ENCODE results near the gene TRIM7.
"Not testable (repeated sequence)": the region's sequence is repeated elsewhere in the genome, so short reads cannot be mapped to it uniquely, and the experiment has no call there.

Gene TRIM7

DNA sequence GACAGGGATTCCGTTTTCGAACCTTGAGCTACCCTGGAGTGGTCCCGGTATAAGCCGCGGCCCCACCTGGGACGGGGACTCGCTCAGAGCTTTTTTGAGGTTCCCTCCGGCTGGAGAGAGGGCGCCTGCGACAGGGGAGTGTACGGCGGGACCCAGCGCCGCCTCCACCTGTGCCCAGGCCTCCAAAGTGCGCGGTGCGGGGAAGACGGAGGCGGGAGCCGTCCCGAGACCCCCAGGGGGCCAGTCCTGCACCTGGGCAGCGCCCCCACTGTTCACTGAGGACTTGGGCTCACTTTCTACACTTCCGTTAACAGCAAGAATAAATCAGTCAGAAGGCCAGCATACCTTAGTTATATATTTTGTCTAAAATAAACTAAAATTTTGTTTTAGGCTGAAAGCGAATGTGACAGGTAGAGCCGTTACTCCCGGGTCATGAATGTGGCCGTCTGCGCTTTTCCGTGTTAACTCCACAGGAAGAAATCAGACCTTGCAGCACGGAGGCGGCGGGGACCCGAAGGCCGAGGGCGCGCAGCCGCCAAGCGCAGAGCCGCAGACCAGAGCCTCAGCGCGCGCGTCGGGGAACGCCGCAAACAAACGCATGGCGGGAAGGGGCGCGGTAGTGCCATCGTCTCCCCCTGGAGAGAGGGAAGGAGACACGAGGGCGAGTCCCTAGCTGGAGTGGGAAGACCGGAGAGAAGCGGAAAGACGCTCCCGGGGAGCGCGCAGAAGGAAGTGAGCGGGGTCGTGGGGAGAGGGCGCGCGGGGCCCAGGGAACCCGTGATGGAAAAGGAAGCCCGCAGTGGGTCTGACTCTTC is 14.1 kb downstream of the TRIM7 start:
- DNase-seq: no peak

DNA sequence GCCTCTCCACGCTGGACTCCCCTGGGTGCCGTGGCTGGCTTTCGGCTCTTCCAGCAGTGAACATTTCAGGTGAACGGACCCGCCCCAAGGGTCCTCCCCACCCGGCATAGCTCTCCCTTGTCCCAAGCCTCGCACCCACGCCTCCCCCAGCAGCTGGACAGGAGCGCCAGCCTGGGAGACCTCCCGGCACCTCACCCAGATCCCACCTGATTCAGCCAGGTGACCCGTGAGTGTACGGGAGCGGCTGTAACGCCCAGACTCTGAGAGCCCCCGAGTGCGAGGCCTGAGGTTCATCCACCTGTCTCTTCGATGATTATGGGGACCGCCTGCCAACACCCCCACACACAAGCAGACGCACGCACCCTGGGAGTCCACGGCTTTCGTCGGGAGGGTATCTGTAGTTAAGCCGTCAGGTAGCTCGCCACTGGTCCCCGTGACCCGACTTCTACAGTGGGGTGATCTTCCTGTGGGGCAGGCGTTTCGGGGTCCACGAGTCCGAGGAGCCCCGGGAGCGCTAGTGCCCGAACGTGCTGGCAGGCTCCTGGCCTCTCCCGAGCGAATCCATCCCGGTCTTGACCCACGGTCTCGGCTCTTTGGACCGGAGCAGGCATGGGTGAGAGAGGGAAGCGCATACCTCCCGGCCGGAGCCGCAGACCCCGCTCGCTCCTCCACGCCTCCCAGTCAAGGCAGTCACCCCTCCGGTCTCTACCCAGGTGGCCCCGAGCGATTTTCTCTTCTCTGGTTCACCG is 14.9 kb downstream of the TRIM7 start:
- no peak for DNase-seq

DNA sequence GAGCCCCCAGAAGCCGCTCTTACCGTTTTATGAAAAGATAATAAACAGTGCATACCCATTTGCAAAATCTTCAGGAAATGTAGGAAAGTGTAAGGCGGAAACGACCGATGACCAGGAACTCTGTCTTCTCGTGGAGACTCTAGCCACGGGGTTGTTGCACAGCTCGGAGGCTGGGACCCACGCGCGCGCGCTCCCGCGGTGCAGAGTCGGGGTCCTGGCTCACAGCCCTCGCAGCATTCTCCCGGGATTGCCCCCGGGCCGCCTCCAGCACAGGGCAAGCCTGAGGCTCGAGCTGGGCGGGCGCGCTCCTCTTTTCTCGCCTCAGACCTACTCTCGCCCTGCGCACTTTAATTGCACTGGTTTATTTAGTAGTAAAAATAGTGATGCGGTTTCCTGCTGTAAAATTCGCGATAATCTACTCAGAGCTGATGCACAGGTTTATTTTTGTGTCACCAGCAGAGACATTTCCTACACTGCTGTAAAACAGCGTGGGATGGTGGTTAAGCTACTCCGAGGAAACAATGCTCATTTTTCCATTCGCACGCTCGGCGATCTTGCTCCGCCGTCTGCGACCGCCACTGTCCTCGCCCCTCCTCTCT is 15.5 kb downstream of the TRIM7 start:
- no peak for DNase-seq

DNA sequence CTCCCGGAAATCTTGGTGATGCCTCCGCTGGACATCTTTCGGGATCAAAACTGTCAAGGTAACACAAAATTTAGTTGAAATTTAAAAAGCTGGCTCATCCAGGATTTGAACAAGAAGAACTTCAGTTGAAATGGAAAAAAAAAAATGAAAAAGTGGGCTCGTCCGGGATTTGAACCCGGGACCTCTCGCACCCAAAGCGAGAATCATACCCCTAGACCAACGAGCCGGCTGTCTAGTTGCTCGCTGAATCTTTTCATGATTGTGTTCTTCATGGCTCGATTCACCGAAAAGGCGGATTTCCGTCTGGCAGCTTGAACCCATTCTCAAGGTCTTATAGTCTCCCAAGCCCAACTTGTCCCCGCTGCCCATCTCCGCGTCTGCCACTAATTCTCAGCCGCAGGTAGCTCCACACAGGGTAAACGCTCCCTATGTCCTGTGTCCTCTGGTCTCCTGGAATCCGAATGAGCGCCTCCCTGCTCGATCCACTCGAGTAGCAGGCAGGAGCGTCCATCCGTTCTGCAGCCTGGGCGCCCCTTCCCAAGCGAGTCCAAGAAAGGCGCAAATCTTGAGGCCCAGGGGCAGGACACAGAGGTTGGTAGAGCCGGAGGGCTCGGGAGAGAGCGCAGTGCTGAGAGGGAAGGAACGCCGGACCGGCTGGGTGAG is 16.2 kb downstream of the TRIM7 start:
- no peak for DNase-seq

- no peak for DNase-seq
Measured at GRCh38 chr5:181187500-181188213, 17.3 kb downstream of the TRIM7 start.

DNA sequence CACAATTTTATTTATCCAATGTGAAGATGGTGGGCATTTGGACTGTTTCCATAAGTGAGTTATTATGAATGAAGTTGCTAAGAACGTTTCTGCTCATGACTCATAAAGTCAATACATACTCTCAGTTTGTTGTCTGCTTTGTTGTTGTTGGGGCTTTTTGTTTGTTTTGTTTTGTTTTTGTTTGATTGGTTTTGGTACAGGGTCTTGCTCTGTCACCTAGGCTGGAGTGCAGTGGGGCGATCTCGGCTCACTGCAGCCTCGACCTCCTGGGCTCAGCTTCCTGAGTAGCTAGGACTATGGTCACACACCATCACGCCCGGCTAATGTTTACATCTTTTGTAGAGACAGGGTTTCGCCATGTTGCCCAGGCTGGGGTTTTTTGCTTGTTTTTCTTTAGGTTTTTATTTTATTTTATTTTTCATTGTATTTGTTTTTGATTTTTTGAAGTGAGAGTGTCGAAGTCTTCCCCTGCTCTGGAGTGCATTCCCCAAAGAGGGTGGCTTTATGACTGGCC is 18.0 kb downstream of the TRIM7 start:
- DNase-seq: no peak

DNA sequence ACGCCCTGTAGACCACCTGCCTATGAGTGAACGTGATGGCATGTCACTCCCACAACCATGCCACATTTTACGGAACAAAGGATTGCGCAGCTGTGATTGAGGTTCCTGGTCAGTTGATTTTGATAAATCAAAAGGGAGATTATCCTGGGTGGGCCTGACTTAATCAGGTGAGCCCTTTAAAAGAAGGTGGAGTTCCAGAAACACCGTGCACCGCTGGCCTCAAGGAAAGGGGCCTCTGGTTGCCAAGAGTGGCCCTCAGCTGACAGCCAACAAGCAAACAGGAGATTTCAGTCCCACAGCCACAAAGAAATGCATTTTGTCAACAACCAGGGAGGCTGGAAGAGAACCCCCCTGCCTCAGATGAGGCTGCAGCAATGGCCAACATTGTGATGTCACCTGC is 19.0 kb downstream of the TRIM7 start:
- DNase-seq: no peak

GRCh38 chr5:181185560-181185959 is 19.4 kb downstream of the TRIM7 start:
- DNase-seq: no peak

- DNase-seq: no peak
Measured at GRCh38 chr5:181184845-181185216, 20.2 kb downstream of the TRIM7 start.

DNA sequence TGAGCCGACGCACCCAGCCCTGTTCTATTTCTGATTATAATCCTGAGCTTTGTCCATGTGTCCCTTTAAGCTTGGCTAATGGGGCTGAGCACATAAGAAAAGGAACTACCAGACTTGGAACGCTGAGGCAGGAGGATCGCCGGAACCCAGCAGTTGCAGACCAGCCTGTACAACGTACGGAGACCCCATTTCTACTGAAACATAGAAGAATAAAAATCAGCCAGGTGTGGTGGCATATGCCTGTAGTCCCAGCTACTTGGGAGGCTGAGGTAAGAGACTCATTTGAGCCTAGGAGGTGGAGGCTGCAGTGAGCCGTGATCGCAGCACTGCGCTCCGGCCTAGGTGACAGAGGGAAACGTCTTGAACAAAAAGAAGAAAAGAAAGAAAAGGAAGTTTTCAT is 22.3 kb downstream of the TRIM7 start:
- DNase-seq: no peak

DNA sequence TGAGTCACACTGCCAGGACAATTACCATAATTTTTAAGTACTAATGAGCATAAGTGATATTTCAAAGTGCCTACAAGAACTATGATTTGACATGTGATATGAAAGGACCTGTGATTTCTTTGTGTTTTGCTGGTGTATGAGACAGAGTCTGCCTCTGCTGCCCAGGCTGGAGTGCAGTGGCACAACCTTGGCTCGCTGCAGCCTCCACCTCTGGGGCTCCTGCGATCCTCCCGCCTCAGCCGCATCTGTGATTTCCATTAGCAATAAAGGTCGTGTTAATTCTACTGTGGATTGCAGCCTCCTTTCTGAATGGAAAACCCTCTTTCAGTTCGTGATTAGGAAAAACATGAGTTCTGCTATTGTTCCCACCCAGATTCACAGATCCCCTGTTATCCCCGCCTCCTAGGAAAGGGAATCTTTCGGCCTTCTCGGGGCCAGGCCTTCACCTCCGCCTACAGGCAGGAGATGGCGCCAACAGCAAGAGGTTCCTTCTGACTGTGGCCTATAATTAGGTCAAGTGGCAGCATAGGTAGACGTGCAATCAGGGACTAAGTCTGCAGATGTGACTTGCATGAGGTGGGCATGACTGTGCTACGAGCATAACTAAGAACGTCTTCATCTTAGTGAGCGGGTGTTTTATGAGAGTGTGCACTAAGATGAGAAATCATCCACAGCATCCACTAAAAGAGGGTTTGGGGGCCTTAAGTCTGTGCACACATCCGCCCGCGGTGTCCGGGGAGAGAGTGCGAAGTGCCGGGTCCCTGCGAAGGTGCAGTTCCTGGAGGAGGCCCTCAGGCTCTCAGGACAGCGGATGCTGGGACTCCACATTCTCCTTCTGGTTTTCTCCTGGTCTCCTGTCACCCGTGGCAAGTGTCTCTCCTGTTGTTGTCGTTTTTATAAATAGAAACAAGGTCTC is 23.1 kb downstream of the TRIM7 start:
- no peak for DNase-seq

DNA sequence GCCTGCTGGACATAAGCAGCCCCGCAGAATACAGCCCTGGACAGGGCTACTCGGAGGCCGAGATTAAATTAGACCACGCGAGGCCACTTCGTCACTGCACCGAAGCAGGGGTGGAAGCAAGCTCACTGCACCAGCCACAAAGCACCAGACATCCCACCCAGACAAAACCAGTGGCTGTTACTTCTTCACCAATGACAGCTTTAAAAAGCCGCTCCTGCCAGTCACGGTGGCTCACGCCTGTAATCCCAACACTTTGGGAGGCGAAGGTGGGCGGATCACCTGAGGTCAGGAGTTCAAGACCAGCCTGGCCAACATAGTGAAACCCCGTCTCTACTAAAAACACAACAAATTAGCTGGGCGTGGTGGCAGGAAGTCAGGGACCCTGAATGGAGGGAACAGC is 27.4 kb downstream of the TRIM7 start:
- DNase-seq: not testable (repeated sequence)

- no peak for DNase-seq
Measured at GRCh38 chr5:181176254-181176952, 28.6 kb downstream of the TRIM7 start.

GRCh38 chr5:181173420-181174342 is 31.3 kb downstream of the TRIM7 start:
- DNase-seq: no peak

GRCh38 chr5:181173027-181173419 is 32.0 kb downstream of the TRIM7 start:
- no peak for DNase-seq

DNA sequence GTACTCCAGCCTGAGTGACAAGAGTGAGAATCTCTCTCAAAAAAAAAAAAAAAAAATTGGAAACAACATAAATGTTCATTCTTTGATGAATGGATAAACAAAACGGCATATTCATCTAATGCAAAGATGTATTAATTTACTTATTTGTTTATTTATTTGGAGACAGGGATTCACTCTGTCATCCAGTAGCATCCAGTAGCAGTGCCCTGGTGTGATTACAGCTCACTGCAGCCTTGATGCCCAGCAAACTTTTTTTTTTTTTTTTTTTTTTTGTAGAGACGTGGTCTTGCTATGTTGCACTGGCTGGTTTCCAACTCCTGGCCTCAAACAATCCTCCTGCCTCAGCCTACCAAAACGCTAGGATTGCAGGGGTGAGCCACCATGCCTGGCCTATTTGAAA is 33.2 kb downstream of the TRIM7 start:
- no peak for DNase-seq

GRCh38 chr5:181170996-181171395 is 34.0 kb downstream of the TRIM7 start:
- DNase-seq: no peak

DNA sequence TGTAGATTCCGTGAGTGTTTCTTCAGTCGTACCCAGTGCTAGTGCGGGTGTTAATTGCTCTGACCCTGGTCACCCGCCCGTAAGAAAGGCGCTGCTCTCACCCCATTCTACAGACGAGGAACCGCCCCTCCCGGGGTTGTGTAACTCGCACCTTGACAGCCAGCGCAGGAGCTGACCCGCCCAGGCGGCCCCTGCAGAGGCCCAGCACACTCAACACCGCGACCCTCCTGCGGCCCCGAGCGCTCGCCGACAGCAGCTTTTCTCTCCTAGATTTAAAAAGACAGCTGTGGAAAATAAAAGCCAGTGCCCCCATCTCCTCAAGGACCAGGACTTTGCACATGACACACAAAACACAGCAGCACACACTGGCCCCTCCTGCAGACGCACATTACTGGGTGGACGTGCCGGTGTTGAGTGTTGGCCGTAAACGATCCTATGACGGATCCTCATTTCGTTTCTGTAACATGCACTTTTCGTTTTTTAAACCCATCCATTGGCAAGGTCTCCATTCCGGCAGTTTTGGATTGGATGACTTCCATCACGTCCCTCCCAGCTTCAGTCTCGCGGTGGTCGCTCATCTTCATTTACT is 34.7 kb downstream of the TRIM7 start:
- no peak for DNase-seq

All from hippocampal formation (tissue), 2 donors.